Measurements from ENCODE around the gene CALM1.

DNA sequence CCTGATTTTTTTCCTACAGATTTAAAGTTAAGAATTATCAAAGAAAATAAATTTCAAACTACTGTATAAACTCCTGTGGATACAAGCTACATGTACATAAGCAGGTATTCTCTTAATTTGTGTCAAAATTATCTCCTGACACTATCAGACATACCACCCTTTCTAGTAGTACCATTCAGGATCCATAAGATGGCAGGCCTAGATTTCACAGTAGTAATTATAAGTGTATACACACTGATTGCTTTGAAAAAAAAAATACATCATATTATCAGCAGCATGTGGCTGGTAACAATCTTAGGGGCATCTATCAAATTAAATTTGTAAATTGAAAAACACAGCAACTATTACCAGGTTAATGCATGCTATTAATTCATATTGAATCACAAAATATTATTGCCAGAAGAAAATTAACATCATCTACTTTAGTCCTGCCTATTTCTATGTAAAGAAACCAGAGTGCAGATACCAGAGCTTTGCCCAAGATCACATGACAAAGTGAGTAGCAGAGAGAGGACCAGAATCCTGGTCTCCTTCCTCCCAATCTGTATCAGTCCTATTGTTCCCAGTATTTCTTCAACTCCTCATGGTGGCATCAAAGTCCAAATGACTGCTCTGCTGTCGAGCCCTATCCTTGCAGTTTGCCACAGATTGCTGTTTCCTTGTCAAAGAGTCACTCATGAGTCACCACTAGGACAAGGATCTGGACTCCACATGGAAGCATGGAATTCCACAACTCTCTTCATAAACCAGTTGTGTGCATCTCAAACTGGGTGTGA, 27.7 kb upstream of the CALM1 start:
- no peak for TF ChIP-seq JUND (IDR thresholded peaks at IDR 0.05)
- TF ChIP-seq, protein P1, sequence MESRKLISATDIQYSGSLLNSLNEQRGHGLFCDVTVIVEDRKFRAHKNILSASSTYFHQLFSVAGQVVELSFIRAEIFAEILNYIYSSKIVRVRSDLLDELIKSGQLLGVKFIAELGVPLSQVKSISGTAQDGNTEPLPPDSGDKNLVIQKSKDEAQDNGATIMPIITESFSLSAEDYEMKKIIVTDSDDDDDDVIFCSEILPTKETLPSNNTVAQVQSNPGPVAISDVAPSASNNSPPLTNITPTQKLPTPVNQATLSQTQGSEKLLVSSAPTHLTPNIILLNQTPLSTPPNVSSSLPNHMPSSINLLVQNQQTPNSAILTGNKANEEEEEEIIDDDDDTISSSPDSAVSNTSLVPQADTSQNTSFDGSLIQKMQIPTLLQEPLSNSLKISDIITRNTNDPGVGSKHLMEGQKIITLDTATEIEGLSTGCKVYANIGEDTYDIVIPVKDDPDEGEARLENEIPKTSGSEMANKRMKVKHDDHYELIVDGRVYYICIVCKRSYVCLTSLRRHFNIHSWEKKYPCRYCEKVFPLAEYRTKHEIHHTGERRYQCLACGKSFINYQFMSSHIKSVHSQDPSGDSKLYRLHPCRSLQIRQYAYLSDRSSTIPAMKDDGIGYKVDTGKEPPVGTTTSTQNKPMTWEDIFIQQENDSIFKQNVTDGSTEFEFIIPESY (IDR thresholded peaks at IDR 0.05), result no peak
